Spinal cord (tissue), 10 donors: ENCODE measurements around the gene COL6A3. TPM values are rescaled to one million over a fixed set of nuclear protein-coding genes. Genes with fewer than 3 reads are reported as not detected.
"Not testable (repeated sequence)": the region's sequence is repeated elsewhere in the genome, so short reads cannot be mapped to it uniquely, and the experiment has no call there.

Experiments used
- DNase-seq, 6 donors: peaks; one replicate each; pipeline versions ENCODE4 v3.0.0 to v3.0.0-alpha.2; 2013 to 2015; ENCODE audit warnings: low spot score in 6 of 6, low read depth in 4 of 6
- H3K27ac ChIP-seq: one replicate; pipeline ENCODE4 v1.5.1; 2013; ENCODE audit warnings: low read depth, low read length, control low read depth
- H3K27me3 ChIP-seq: one replicate; pipeline ENCODE4 v1.6.1; 2013; ENCODE audit warnings: low read length; ENCODE audit not compliant: control insufficient read depth, insufficient read depth
- H3K36me3 ChIP-seq: one replicate; pipeline ENCODE4 v1.6.1; 2013; ENCODE audit warnings: low read length; ENCODE audit not compliant: control insufficient read depth, insufficient read depth
- H3K4me1 ChIP-seq: one replicate; pipeline ENCODE4 v1.6.1; 2013; ENCODE audit warnings: low read length; ENCODE audit not compliant: control insufficient read depth, insufficient read depth
- H3K4me3 ChIP-seq: one replicate; pipeline ENCODE4 v1.5.1; 2013; ENCODE audit warnings: low read depth, low read length, control low read depth
- H3K9me3 ChIP-seq: one replicate; pipeline ENCODE4 v1.6.1; 2013; ENCODE audit warnings: low read length; ENCODE audit not compliant: control insufficient read depth, insufficient read depth
- WGBS: methylation state at CpG from one replicate; pipeline ENCODE4 v1.1.5; 2013; ENCODE audit warnings: missing lambda C conversion rate; ENCODE audit not compliant: insufficient coverage; 5-methylcytosine and 5-hydroxymethylcytosine counted together
- polyA plus RNA-seq, 2 donors: library from polyadenylated mRNA; unstranded; fragments of 120-200 nt; gene quantifications; one replicate each; pipeline ENCODE4 v1.2.1, GENCODE V29; 2013; ENCODE audit not compliant: insufficient read length in 2 of 2
- total RNA-seq, 2 donors: library from RNA; depleted of rRNA in 1 of 2; stranded (reverse); fragments of 120-200 nt in 1 of 2; fragments of >200 nt in 1 of 2; gene quantifications; one replicate each; pipeline versions ENCODE4 v1.2.3 to v1.2.4, GENCODE V29; 2013 to 2014
- donor health status: healthy.

Gene COL6A3
- total and polyA plus RNA-seq, 4 donors = 41.3 to 429 (median 167) TPM

DNA sequence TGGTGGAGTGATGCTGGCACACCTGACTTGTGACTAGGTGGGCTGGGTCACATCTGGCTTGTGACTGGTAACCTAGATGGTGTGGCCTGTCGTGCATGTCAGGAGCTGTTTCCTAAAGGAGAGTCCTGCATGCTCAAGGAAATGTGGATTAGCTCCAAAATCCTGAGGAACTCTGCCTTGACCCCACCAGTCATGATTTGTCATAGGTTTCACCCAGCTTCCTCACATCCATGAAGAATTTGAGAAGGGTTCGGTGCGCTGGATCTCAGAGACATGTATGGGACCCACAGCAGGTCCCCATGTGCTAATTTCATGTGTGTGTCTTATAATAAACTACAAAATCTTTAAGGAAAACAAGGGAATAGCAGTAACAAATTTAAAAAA lies 107.2 kb downstream of the COL6A3 start:
- Histone ChIP-seq H3K4me1 (no peaks in the 10 kb centered on the region), H3K27ac (peak overlapping the region; percentile 3), H3K27me3 (no peaks in the 10 kb centered on the region), H3K9me3 (no peaks in the 10 kb centered on the region), H3K36me3 (no peaks in the 10 kb centered on the region), H3K4me3 (no peak overlapping the region)
- 100% methylated on average over 1 of the region's 3 CpGs for WGBS
- DNase-seq = no peak

DNA sequence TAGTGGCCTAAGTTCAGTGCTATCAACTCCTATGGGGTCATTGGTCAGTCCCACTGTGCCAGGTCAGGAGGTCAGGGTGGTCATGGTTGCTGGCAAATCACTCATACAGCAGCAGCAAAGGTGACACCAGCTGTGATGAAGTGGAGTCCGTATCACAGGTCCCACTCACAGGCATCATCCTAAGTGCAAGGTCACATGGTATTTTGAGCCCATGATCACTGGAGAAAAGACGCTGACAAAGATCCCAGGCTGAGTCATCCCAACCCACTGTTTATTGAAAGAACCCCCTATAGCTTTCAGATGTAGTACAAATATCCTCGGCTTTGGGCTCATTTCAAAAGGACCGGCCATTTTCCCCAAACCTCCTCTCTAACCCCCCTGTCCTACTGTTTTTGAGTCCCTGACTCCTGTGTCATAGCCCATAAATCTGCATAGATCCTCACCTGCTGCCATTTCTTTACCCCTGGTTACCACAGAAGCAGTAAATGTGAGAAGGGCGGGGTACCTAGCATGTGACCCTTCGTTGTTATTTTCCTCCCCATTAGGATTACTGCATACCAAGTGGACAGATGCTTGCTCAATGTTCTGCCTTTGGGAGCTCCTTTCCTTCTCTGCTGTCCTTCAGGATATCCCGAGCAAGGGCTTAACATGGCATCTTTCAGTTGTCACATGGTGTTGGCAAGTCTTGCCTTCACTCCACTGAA lies 107.7 kb downstream of the COL6A3 start:
- Histone ChIP-seq H3K27ac (peak overlapping the region; percentile 3), H3K27me3 (no peaks in the 10 kb centered on the region), H3K9me3 (no peaks in the 10 kb centered on the region), H3K4me3 (no peak overlapping the region), H3K4me1 (no peaks in the 10 kb centered on the region), H3K36me3 (no peaks in the 10 kb centered on the region)
- DNase-seq = no peak
- 80% methylated on average over 6 of the region's 7 CpGs for whole genome bisulfite sequencing

DNA sequence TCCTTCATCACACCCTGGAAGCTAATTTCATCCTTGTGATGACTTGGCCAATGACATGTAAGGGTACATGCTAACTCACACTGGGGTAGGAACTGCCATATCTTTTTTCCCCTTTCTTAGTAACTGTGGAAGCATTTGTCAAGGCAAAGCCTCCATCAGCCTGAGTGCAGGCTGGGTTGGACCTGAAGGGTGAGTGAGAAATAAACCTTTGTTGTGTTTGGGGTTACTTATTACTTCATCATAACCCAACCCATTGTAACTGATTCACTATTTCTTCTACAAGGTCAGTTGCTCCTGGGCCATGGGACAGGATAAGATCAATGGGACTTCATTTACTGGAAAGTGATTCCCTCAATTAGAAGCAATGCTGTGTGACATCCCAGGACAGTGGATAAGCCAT lies 108.4 kb downstream of the COL6A3 start:
- no peak for DNase-seq
- H3K4me3 ChIP-seq = no peak overlapping the region
- no peak overlapping the region for H3K27ac ChIP-seq
- no peaks in the 10 kb centered on the region for H3K9me3 ChIP-seq
- H3K4me1 ChIP-seq = no peaks in the 10 kb centered on the region
- no peaks in the 10 kb centered on the region for H3K36me3 ChIP-seq
- no peaks in the 10 kb centered on the region for H3K27me3 ChIP-seq

DNA sequence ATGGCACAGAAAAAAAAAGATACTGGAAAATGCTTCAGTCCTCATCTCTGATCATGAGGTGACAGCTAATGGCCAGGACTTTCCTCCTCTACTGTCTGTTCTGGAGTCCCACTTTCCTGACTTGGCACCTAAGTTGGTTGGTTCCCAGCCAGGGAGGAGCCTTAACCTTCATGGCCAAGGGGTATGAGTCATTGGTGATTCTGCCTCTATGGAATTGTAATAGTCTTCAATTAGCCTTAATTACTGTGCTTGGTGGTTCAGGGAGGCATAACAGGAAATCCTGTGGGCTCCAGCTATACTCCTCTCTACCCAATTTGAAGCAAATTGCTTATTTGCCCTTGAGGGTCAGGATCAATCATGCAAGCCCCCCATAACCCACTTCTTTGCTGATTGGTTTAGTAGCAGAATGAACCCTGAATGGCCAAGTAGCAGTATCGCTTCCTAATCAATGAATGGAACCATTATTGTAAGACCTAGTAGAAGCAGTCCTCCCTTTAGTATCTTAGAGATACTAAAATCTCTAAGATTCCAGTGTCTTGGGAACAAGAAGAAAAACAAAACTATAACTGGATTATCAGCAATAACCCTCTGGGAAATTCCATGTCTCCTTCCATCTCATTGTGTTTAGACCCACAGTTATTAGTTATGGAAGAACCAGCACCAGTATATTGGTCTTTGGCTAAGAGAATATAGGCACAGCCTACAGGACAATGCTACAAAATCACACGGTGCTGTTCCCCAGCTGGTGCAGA lies 109.0 kb downstream of the COL6A3 start:
- no peaks in the 10 kb centered on the region for H3K9me3 ChIP-seq
- WGBS = no CpG with 5 or more reads among the region's 2 CpGs
- H3K27me3 ChIP-seq = no peaks in the 10 kb centered on the region
- no peak for DNase-seq
- no peak overlapping the region for H3K4me3 ChIP-seq
- H3K36me3 ChIP-seq = no peaks in the 10 kb centered on the region
- no peaks in the 10 kb centered on the region for H3K4me1 ChIP-seq
- no peak overlapping the region for H3K27ac ChIP-seq

GRCh38 chr2:237303244-237303643 lies 110.7 kb downstream of the COL6A3 start:
- not testable (repeated sequence) for H3K9me3 ChIP-seq, DNase-seq
- 60% methylated on average over 1 of the region's 1 CpG for WGBS

GRCh38 chr2:237301595-237301994 lies 112.4 kb downstream of the COL6A3 start:
- Histone ChIP-seq H3K4me1 (no peaks in the 10 kb centered on the region), H3K27me3 (no peaks in the 10 kb centered on the region), H3K4me3 (no peak overlapping the region), H3K36me3 (no peaks in the 10 kb centered on the region), H3K27ac (no peak overlapping the region), H3K9me3 (no peaks in the 10 kb centered on the region)
- WGBS = no CpG with 5 or more reads among the region's 3 CpGs
- no peak for DNase-seq

More at GRCh38 chr2:237303244-237303643, 110.7 kb downstream of the COL6A3 start:
- not testable (repeated sequence) for H3K36me3 ChIP-seq, H3K4me3 ChIP-seq, H3K4me1 ChIP-seq, H3K27ac ChIP-seq, H3K27me3 ChIP-seq

DNA sequence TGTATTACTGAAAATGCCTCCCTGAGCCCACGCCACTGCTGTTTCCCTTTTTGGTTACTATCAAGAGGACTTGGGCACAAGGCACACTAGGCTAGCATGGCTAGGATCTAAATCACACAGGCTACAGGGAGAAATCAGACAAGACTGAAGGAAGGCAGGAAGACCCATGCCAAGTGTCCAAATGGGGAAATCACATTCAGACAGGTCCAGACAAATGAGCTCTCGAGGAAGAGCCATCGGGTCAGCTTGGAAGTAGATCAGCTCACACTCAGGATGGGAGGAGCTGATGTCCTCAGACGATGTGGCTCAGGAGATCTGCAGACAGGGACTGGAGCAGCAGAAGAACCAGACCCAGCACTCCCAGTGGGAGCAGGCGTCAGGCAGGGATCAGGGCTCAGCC lies 113.2 kb downstream of the COL6A3 start:
- Histone ChIP-seq H3K4me3 (no peak overlapping the region), H3K36me3 (no peaks in the 10 kb centered on the region), H3K27me3 (no peaks in the 10 kb centered on the region), H3K27ac (no peak overlapping the region), H3K9me3 (no peaks in the 10 kb centered on the region), H3K4me1 (no peaks in the 10 kb centered on the region)
- WGBS = 87% methylated on average over 5 of the region's 5 CpGs
- DNase-seq = no peak

DNA sequence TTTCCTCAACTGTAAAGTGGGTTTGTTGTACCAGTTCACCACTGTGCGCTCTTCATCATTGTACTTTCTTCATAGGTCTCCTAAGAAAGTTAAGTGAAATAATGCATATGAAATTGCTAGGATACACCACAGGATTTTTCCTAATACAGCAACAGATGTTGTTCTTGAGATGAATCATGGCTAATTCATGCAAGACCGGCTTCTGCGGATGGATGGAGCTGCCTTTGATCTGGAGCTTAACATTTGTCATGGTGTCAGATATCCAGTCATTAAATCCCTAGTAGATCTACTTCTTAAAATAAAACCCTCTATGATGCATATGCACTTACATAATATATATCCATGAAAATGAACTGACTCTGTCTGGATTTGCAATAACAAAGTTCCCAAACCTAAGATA lies 114.1 kb downstream of the COL6A3 start:
- no peak overlapping the region for H3K27ac ChIP-seq
- H3K36me3 ChIP-seq = no peaks in the 10 kb centered on the region
- no peak overlapping the region for H3K4me3 ChIP-seq
- H3K9me3 ChIP-seq = no peaks in the 10 kb centered on the region
- no peak for DNase-seq
- H3K27me3 ChIP-seq = no peaks in the 10 kb centered on the region
- H3K4me1 ChIP-seq = no peaks in the 10 kb centered on the region
- WGBS = no CpG with 5 or more reads among the region's 3 CpGs

GRCh38 chr2:237298151-237299118 lies 115.5 kb downstream of the COL6A3 start:
- H3K27ac ChIP-seq = peak overlapping the region; percentile 63
- no peaks in the 10 kb centered on the region for H3K36me3 ChIP-seq
- no peaks in the 10 kb centered on the region for H3K4me1 ChIP-seq
- 89% methylated on average over 10 of the region's 10 CpGs for WGBS
- DNase-seq = no peak
- no peaks in the 10 kb centered on the region for H3K9me3 ChIP-seq
- H3K4me3 ChIP-seq = no peak overlapping the region
- H3K27me3 ChIP-seq = no peaks in the 10 kb centered on the region
